Measurements from ENCODE around the gene ARHGAP26. TPM values are rescaled to one million over a fixed set of nuclear protein-coding genes. Genes with fewer than 3 reads are reported as not detected.
"Not testable (repeated sequence)": the region's sequence is repeated elsewhere in the genome, so short reads cannot be mapped to it uniquely, and the experiment has no call there.

The ARHGAP26 gene
- total RNA-seq, 1 donor from 2014 or later: 42.1 TPM

GRCh38 chr5:142945845-142946244 is 175.7 kb downstream of the ARHGAP26 start:
- Histone ChIP-seq H3K27me3 (ENCODE audit: low read depth) (no peaks in the 10 kb centered on the region), H3K4me3 (no peak overlapping the region), H3K36me3 (no peaks in the 10 kb centered on the region), H3K27ac (no peak overlapping the region), H3K9me3 (no peaks in the 10 kb centered on the region), H3K4me1 (no peaks in the 10 kb centered on the region)
- intact Hi-C loops (cut with DNase I): no loop called here
- no peak for ATAC-seq
- no peak for DNase-seq
- no peak for TF ChIP-seq CTCF (IDR thresholded peaks at IDR 0.05)

- DNase-seq: no peak
- Histone ChIP-seq H3K4me1 (no peaks in the 10 kb centered on the region), H3K9me3 (no peaks in the 10 kb centered on the region), H3K36me3 (no peaks in the 10 kb centered on the region), H3K27me3 (ENCODE audit: low read depth) (no peaks in the 10 kb centered on the region), H3K27ac (no peak overlapping the region), H3K4me3 (no peak overlapping the region)
- no peak for ATAC-seq
- no peak for TF ChIP-seq CTCF (IDR thresholded peaks at IDR 0.05)
- intact Hi-C loops (cut with DNase I): no loop called here
These were observed 176.6 kb downstream of the ARHGAP26 start for GRCh38 chr5:142946547-142947426.

DNA sequence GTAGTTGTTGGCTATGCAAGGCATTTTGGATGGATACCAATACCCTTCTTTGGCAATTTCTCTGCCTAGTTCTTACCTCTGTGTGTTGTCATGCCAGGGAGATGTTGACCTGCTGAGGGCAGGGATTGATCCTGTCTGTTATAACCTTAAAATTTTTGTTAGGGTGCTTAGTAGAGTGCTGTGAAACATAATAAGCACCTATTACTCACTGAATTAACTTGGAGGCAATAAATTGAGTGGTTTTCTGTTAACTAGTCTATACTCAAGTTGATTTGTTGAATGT is 177.2 kb downstream of the ARHGAP26 start:
- Histone ChIP-seq H3K27me3 (ENCODE audit: low read depth) (no peaks in the 10 kb centered on the region), H3K9me3 (no peaks in the 10 kb centered on the region), H3K27ac (no peak overlapping the region), H3K4me3 (no peak overlapping the region), H3K4me1 (no peaks in the 10 kb centered on the region), H3K36me3 (no peaks in the 10 kb centered on the region)
- ATAC-seq: no peak
- DNase-seq: no peak
- intact Hi-C loops (cut with DNase I): no loop called here
- TF ChIP-seq CTCF (IDR thresholded peaks at IDR 0.05): no peak

- intact Hi-C loops (cut with DNase I): no loop called here
- no peaks in the 10 kb centered on the region for H3K27me3 ChIP-seq (ENCODE audit: low read depth)
- H3K9me3 ChIP-seq: no peaks in the 10 kb centered on the region
- TF ChIP-seq CTCF (IDR thresholded peaks at IDR 0.05): no peak
- H3K4me3 ChIP-seq: no peak overlapping the region
- H3K27ac ChIP-seq: no peak overlapping the region
- H3K4me1 ChIP-seq: no peaks in the 10 kb centered on the region
- no peak for ATAC-seq
- DNase-seq: no peak
- H3K36me3 ChIP-seq: no peaks in the 10 kb centered on the region
These were observed 182.1 kb downstream of the ARHGAP26 start for GRCh38 chr5:142952229-142952628.

DNA sequence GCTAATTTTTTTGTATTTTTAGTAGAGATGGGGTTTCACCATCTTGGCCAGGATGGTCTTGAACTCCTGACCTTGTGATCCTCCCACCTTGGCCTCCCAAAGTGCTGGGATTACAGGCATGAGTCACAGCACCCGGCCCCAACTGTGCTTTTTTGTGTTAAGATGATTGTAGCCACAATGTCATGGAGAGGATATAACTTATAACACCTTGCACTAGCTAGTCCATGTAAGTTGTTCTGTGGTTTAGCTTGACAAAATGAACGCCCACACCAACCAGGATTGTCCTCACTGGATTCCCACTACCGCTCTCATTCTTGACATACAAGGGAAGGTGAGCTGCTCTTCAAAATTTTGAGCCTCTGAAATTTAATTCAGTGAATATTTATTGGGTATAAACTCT is 182.7 kb downstream of the ARHGAP26 start:
- H3K27me3 ChIP-seq (ENCODE audit: low read depth); H3K9me3 ChIP-seq; H3K4me3 ChIP-seq; H3K27ac ChIP-seq; ATAC-seq; DNase-seq; H3K36me3 ChIP-seq; H3K4me1 ChIP-seq; intact Hi-C loops (cut with DNase I): not testable (repeated sequence)

- no peak for TF ChIP-seq CTCF (IDR thresholded peaks at IDR 0.05)
- Histone ChIP-seq H3K27ac (no peak overlapping the region), H3K9me3 (no peaks in the 10 kb centered on the region), H3K4me1 (no peaks in the 10 kb centered on the region), H3K4me3 (no peak overlapping the region), H3K27me3 (ENCODE audit: low read depth) (no peaks in the 10 kb centered on the region), H3K36me3 (no peaks in the 10 kb centered on the region)
- DNase-seq (no peak), ATAC-seq (peak in 1 of 2 donors; percentile 18)
- intact Hi-C loops (cut with DNase I): no loop called here
These were observed 184.3 kb downstream of the ARHGAP26 start for GRCh38 chr5:142954455-142954854.
